IPS DF 4.7 (cell line): Measurements from ENCODE around the gene PSMD13.
"Not testable (repeated sequence)": the region's sequence is repeated elsewhere in the genome, so short reads cannot be mapped to it uniquely, and the experiment has no call there.

ENCODE experiments used
- DNase-seq: peaks from one replicate; pipeline ENCODE4 v3.0.0-alpha.2; 2013; ENCODE audit warnings: low spot score; ENCODE audit errors: extremely low read depth

PSMD13 gene

DNA sequence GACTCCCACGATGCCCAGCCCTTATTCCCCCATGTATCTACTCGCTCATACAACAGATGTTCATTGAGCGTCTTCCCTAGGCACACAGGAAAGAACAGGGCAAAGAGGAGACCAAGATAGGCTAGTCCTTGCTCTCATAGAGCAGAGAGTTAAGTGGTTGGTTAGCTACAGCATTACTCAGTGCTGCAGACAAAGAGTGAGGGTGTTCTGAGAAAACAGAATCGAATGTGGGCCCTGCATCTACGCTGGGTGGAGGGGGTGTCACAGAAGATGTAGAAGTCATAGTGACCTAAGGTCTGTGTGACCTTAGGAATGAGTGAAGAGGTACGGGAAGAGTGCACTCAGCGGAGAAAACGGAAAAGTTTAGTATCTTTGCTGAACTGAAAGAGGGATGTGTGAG, 12.3 kb downstream of the PSMD13 start:
- no peak for DNase-seq

DNA sequence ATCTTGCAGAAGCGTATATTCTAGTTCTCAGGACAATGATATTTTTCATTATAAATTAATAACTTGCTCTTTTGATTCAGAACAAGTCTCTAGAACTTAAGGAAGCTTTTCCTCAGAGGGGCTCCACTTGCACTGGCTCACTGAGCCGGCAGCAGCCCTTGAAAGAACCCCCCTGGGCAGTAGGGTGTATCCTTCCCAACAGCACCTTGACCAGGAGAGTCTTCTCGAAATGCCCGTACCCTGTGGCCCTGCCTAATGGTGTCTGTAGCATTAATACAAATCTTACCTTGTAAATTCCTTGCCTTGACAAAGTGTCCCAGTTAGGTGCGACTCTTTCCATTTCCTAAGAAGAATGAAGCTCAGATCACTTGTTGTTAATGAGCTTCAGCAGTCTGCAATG, 13.5 kb downstream of the PSMD13 start:
- DNase-seq: no peak

DNA sequence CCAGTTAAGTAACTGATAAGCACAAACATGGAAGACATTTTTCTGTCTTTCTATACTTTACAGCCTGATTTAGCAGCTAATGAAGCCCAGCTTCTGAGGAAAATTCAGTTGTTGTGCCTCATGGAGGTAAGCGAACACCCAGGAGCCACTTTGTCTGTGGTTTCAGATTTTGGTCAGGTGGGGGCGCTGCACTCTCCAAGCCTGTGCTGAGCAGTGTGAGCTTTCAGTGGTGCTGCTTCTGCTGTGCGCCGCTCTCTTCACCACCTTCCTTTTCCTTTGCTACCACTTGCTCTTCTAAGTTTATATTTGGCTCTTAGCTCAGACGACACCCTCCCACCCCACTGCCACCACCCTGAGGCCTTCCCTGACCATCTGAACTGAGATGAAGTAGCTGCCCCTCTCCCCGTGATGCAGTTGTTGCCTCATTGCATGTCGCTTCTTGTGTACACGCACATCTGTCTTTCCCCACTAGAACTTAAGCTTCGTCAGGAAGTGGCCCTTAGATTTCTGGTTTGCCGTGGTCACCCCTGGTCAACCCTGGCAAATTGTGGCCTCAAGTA, 14.0 kb downstream of the PSMD13 start:
- DNase-seq: no peak

DNA sequence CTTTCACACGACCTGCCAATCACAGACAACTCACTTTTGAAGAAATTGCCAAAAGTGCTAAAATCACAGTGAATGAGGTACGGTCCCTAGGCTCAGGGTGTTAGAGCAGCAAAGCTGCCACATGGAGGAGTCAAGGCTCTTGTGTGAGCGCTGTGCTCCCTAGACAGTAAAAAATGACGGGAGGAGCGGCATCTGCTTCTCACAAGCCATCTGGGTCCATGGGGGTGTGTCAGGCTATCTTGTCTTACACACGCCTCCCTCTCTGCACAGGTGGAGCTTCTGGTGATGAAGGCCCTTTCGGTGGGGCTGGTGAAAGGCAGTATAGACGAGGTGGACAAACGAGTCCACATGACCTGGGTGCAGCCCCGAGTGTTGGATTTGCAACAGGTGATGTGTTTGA, 14.8 kb downstream of the PSMD13 start:
- DNase-seq: no peak

DNA sequence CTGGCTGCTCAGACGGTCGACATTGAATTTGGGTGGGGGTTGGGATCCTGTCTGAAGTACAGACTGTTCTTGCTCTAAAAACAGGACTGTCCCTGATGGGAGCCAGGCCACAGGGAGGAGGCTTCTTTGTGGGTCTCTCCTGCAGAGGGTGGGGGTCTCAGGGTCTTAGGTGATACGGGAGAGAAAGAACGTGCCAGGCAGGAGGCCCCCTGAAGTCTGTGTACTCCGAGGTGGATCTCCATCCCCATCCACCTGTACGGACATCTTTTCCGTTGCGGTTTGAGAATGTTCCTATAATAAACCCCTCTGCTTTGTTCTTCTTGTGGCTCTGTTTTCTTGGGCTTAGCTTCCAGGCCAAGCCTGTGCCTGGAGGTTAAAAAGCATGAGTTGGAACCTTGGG, 15.9 kb downstream of the PSMD13 start:
- DNase-seq: no peak

DNA sequence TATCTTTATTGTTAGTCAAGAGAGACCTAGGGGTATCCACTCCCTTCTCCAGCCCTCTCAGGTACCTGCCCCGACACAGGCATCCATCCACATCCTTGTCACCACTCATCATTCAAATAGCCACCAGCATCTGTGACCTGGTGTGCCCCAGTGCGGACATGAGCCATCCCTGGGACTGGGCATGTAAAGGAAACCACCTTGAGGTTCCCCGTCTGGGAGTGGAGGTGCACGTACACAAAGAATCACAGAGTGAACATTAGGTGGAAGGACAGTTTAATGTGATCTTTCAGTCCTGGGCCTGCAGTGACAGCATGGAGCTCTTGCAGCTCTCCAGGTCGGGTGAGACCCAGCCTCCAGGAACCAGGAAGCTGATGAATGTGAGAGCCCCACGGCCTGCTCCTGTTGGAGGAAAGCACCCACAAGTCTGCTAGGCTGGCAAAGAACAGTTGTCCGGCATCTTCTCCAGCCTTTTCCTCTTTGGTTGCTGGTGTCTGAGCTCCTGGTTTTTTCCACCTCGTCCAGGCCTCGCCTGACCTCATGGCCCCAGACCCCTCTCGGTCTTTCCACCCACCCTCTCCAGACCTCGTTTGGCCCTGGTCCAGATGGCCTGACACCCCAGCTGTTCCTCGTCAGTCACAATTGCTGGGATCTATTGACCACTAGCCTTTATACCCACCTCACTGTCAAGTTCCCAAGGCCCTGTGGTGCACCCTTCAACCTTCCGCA, 16.5 kb downstream of the PSMD13 start:
- DNase-seq: no peak

DNA sequence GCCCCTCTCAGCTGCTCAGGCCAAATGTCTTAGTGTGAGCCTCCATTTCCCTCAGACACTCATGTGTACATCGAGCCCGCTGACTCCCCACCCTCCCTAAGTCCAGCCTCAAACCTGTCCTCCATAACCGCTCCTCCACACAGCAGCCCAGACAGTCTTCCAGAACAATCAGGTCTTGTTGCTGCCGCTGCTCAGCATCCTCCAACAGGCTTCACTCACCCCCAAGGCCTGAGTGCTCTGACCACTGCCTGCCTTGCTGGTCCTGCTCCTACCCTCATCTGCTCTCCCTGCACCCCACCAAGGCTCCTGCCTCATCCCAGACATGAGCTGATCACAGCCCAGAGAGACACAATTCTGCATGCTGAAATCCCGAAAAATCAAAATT, 17.1 kb downstream of the PSMD13 start:
- DNase-seq: no peak

DNA sequence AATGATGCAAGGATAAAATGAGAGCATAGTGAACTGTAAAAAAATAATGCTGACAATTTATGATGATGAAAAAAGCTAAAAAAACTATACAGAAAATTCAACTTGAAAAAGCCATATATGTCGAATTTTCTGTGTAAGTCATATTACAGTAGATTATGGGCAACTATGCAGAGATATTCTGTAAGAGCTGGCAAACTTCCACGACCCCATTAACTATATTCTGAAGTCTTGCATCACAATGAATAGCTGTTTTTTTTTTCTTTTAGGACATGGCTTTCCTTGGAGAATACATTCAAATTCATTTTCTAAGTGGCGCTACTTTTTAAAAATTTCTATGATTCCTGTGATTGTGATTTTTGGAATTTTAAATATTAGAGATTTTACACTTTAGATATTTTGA, 18.4 kb downstream of the PSMD13 start:
- DNase-seq: no peak

DNA sequence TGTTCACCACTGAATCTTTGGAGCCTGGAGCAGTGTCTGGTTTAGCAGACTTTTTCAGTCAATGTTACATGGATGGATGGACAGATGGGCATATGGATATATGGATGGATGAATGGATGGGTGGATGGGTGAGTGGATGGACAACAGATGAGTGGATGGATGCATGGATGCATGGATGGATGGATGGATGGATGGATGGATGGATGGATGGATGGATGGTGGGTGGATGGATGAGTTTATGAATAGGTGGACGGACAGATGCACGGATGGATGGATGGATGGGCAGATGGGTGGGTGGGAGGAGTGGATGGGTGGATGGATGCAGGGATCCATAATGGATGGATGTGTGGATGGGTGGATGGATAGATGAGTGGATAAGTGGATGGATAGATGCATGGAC, 19.0 kb downstream of the PSMD13 start:
- DNase-seq: no peak

DNA sequence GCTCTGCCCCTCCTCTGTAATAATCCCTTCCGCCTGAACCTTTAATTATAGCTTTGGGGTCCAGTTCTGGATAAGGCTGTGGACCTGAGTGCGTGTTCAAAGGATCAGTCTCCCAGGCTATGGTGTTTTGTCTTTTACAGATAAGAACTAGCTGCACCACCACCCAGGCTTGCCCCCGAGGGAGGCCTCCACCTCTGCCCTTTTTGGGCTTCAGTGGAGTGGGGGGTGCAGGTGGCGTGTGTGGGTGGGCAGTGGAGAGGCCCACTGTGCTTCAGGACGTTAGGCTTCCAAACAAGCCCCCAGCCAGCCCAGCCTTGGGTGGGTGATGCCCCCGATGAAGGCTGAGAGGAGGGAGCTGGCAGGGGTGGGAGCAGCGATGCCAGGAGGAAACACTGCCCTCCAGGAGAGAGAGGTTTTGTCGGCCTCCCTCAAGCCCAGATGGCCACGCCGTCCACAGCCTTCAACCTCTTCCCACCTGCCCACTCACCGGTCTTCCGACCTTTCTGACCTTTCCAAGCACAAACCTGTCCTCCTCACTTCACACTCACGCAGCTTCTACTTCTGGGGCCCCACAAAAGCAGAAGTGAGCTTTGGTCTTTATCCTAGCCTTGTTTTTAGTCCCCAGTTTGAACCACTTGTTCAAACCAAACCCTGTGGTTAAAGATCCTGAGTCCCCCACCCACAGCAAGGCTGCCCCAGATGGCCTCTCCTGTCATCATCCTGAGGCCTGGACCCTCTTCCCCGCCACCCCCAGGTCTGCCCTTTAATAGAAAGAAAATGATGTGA, 20.4 kb downstream of the PSMD13 start:
- DNase-seq: no peak

DNA sequence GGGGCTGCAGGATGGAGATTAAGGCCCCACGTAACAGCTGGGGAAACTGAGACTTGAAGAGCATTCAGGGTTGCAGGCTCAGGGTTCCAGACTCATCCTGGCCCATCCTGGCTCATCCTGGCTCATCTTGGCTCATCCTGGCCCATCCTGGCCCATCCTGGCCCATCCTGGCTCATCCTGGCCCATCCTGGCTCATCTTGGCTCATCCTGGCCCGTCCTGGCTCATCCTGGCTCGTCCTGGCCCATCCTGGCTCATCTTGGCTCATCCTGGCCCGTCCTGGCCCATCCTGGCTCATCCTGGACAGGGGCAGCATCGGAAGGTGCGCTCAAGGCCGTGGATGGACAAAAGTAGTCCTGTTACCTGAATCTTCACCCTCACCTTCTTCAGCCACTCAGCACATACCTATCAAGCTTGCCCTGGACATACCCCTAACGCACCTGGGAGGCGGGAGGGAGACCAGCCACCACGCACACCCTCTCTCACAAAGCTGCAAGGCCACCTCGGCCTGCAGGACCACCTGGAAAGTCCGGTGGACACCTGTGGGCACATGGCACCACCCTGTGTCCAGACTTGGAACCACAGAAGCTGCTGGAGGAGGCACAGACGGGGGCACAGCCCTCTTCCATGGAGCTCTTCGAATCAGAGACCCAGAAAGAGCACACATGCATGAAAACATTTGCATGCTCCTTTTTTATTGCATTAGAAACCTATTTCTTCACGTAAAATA, 21.2 kb downstream of the PSMD13 start:
- DNase-seq: no peak

DNA sequence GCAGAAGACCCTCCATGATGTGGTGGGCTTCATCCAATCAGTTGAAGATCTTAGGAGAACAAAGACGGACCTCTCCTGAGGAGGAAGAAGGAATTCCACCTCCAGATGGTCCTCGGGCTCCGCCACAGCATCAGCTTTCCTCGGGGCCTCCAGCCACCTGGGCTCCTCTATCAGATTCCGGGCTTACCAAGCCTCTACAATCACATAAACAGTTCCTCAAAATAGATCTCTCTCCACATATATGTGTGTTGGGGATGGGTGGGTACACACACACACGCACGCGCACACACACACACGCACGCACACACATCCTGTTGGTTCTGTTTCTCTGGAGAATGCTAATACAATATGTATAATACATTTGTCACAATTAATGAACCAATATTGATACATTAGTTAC, 22.6 kb downstream of the PSMD13 start:
- no peak for DNase-seq

DNA sequence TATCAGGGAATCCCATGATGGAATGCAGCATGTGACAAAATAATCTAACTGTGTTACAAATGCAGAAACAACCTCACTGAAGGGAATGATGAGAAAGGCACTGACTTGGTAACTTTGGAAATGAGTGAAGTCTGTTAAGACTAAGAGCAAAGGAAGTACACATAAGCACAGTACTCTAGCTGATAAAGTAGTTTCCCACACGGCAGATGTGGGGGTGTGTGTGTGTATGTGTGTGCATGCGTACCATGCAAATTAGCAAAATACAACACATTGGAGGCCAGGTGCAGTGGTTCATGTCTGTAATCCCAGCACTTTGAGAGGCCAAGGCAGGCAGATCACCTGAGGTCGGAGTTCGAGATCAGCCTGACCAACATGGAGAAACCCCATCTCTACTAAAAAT, 24.8 kb downstream of the PSMD13 start:
- DNase-seq: no peak

DNA sequence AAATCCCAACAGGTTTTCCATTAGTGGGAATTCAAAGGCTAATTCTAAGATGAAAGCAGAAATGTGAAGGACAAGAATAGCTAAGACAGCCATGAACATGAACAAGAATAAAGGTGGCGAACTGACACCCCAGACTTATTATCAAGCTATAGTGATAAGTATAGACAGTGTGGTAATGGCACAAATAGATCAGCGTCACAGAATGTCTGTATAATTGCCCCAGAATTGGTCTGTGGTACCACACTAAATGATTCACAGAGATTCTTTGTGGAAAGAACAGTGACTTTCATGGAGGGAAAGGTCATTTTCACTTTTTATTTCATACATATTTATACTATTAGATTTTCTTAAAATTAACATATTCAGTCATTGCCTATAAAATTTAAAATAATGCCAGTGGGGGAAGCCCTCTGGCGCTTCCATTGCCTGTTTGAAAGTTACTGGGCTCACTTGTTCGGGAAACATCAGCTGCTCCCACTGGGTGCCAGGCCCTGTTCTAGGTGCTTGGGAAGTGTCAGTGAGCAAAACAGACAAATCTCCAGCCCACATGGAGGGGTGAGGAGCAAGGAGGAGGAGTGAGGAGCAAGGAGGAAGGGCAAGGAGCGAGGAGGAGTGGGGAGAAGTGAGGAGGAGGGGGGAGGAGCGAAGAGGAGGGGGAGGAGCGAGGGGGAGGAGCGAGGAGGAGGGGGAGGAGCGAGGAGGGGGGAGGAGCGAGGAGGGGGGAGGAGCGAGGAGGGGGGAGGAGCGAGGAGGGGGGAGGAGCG, 30.1 kb downstream of the PSMD13 start:
- no peak for DNase-seq

DNA sequence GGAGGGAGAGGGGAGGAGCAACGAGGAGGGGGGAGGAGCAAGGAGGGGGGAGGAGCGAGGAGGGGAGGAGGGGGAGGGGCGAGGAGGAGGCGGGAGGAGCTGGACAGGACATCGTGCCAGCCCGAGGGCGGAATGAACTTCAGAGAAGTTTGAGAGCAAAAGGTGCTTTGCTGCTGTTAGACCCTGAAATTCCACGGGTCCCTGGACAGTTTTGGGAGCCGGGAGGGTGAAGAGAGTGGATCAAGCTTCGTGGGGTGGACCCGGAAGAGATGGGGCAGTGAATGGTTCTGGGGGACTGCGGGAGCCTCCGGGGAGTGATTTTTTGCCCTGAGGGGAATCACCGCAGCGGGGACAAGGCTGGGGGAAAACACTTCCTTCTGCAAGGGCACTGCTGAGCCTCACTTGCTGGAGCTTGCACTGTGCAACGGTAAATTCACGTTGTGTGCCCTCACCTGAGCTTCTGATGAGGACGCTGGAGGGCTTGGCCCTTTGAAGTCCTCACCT, 30.8 kb downstream of the PSMD13 start:
- no peak for DNase-seq

DNA sequence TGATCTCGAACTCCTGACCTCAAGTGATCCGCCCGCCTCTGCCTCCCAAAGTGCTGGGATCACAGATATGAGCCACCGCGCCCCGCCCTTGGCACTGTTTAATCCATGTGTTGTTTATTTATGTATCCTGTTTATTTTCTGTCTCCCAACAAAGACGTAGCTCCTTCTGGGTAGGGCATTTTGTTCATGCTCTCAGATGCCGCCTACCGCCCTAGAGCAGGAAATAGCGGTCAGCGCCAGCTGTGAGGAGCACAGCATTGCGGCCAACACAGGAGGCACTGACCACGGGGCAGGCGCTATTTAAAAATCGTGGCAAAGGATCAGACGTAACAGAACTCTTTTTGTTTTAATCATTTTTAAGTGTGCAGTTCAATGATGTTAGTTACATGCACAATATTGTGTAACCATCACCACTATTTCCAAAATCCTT, 32.0 kb downstream of the PSMD13 start:
- DNase-seq: not testable (repeated sequence)

DNA sequence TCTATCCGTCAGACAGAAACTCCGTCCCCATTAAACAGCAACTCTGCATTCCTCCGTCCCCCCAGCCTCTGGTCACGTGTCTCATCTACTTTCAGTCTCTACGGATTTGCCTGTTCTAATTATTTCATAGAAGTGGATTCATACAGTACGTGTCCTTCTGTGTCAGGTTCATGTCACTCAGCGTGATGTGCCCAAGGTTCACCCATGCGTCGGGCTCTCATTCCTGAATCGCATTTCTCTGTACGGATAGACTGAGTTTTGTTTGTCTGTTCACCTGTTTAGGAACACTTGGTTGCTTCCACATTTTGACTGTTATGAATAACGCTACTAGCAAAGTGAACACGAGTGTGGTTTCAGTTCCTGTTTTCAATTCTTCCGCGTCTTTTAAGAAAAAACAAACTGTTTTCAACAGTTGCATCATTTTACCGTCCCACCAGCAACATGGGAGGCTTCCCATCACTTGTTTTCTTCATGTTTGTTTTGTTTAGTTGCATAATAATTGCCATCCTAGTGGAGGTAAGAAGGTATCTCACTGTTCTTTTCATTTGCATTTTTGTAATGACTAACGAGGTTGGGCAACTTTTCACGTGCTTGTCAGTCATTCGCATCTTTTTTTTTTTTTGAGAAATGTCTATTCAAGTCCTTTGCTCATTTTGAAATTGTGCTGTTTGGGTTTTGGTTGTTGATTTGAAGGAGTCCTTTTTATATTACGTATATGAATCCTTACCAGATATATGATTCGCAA, 32.5 kb downstream of the PSMD13 start:
- no peak for DNase-seq

DNA sequence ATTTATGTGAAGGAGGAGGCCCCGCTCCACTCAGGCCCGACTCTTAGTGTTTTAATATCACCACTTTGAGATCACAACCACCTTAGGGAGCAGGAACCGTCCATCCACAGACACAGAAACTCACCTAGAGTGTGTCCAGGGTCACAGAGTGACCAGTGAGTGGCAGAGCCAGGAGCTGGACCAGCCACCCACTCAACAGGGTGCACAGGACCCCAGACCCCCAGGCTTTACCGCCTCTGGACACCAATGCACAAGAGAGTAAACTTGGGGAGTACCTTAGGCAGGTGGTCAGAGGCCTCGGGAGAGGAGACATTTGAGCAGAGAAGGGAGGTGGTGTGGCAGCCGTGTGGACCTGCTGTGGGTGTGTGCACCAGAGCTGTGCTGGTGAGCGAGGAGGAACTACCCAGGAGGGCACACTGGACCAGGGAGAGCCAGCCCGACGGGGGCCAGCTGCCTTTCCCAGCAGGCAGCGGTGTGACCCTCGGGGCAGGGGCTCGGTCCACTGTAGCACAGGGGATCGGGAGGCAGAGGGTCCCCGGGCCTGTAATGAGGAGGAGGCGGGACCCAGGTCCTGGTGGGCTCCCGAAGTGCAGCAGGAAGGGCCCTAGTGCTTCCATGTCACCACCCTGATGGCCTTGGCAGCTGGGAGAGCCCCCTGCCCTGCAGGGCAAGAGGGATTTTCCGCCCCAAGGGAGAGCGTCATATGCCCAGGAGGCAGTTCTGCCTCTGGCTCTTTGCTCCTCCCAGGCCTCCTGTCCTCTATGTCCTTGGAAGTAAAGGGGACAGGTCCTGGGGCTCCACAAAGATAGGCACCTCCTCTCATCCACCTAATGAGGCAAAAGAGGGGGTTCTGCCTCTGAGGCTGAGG, 33.9 kb downstream of the PSMD13 start:
- DNase-seq: no peak

DNA sequence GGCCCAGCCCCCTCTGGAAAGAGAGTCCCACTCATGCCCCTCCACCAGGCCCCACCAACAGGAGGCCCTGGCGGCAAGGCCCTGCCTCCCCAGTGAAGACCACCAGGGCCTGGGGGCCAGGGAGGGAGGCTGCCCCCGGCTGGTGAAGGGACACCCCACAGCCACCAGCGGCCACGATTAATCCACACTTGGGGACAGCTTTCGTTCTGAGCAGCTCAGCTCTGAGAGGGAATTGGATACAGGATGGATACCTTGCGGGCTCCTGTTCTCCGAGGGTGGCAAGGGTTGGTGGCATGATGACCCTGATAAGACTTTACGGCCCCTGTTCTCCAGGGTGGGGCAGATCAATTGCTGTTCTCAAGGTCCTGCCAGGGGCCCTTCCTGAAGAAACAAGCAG, 34.5 kb downstream of the PSMD13 start:
- DNase-seq: no peak
